HuH-7.5 (cell line): ENCODE data around the gene DYNLT1.
"Not testable (repeated sequence)": the region's sequence is repeated elsewhere in the genome, so short reads cannot be mapped to it uniquely, and the experiment has no call there.

Experiments
- DNase-seq: peaks from one replicate; pipeline ENCODE4 v3.0.0; 2011; ENCODE audit warnings: low spot score

DYNLT1 gene

DNA sequence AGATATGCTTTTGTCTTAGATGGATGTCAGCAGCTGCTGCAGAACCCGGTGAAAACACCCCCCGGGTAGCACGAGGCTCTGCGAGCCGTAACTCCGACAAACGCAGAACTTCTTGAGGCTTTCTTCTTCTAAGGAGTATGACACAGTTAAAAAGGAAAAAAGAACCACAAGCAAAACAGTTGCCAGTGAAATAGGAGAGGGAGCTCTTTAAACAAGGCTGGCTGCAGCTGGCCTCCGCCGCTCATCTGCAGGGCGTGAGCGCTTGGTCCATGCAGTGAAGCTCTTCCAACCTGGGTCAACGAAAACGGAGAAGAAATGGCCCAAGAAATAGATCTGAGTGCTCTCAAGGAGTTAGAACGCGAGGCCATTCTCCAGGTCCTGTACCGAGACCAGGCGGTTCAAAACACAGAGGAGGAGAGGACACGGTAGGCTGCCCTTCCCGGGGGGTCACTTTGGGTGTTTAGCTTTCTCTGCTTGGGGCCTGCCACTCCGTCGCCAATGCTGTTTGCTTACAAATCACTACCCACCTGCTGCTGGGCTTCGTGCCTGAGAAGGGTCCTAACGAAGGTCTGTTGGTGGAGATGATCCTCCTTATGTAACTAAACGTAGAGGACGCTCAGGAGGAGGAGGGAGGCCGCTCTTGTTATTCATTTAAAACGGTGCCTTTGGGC, 18.5 kb upstream of the DYNLT1 start:
- no peak for DNase-seq

DNA sequence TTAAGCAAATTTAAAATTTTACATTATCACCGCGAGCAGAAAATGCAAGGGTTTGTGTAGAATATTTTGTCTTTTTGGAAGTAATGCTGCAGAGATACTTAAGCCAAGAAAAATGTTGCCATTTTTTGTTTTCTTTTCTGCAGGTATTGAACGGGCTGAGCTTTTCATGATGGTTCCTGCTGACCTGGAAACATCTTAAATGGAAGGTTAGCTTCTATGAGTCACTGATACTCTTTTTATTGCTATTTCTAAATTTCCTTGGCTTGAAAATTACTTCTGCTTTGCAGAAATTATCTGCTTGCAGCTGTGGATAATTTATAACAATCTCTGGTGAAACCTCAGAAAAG, 18.0 kb upstream of the DYNLT1 start:
- no peak for DNase-seq

DNA sequence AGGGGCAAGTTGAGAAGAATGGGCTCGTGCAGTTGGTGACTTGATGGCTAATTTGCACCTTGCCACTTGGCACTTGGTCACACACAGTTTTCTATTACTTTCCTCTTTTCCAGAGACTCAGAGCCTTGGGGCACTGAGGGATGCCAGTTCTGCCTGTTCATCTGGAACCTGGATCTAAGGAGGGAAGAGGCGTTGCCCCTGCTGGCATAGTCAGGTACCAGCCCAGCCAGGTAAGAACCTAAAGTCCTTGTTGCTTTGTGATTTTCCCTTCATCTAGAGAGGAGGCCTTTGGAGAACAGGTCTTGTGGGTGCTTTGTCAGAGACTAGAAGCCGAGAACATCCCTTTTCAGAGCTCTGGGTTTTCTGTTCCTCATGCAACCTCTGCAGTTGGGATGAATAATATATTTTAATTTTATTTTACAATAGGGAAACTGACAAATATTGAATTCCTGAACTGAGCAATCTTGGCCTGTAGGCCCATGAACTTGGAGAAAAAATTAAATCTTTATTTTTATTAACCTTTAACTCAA, 16.7 kb upstream of the DYNLT1 start:
- no peak for DNase-seq

DNA sequence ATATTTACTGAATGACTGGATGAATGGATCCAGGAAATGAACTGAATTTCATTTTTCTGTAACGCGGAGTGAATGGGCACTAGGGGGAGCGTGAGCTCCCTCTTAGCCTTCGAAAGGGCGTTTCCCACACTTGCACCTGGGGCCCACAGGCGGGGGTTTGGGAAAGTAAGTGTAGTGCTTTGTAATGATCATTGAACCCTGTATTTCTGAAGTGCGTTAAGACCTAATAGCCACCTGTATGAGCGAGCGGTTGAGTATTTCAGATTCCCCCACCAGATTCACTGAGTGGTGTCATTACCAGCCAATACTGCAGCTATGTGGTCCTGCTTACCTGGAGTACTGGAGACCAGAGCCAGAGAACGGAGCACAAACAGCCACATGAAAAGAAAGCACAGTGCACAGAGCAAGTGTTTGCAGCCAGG, 15.8 kb upstream of the DYNLT1 start:
- peak; percentile 54 for DNase-seq

DNA sequence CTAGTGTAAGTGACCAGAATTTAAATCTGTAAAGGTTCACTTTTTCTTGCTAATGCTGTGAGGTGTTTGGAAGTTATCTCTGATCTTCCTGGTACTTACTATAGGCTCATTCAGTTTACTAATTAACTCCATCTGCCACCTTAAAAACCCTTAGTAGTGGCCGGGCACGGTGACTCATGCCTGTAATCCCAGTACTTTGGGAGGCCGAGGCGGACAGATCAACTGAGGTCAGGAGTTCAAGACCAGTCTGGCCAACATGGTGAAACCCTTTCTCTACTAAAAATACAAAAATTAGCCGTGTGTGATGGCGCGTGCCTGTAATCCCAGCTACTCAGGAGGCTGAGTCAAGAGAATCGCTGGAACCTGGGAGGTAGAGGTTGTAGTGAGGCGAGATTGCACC, 12.4 kb upstream of the DYNLT1 start:
- not testable (repeated sequence) for DNase-seq

DNA sequence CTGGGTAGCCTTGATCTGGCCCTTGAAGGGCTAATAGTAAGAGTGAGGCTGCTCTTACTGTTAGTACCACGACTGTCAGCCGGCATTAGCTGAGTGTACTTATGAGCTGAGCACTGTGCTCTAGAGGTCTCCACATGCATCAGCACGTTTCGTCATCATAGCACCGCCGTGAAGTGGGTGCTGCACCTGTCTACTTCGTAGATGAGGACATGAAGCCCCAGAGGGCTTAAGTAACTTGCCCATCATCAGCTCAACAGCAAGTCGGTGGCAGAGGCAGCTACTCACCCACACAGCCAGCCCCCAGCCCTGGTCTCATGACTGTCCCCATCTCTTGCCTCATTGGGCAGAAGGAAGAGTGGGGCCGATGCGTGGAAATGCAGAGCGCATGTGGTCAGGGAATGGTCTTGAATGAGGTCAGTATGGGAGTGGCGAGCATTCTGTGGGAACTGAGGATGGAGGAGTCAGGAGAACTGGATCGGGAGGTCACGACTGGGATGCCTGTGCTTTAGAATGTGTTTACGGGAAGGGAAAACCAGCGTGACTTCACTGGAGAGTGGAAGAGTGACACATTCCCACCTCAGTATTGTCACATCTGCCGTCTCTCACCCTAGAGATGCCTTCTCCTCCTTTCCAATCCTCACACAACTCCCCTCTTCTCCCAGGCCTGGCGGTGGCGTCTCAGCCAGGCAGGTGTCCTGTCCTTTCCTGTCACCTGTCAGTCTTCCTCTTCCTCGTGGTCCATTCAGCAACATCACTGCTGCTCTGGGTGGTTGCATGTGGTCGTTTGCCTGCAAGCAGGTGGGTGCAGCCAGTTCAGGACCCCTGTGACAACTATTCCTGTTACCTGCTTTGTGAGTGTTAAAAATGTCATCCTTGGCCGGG, 11.3 kb upstream of the DYNLT1 start:
- no peak for DNase-seq

DNA sequence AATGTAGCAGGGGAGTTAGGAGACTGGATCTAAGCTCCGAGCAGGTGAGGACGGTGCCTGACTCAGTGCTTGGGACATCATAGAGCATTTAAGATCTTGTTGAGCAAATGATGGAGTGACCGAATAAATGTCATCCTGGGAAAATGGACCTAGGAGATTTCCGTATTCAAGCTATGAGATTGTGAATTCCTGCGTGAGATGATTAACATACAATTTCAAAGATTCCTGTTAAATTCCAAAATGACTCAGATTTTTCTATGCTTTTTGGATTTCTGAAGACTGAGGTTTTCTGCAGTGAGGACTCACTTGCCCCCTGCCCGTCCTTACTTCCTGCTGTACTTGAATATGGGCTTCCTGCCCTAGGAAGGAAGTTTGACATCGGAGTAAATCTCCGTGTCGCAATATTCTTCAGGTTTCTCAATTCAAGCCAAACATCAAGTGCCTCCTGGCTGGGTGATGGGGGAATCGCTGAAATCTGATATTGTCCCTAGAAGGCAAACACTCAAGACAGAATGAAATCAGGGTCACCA, 10.5 kb upstream of the DYNLT1 start:
- no peak for DNase-seq

DNA sequence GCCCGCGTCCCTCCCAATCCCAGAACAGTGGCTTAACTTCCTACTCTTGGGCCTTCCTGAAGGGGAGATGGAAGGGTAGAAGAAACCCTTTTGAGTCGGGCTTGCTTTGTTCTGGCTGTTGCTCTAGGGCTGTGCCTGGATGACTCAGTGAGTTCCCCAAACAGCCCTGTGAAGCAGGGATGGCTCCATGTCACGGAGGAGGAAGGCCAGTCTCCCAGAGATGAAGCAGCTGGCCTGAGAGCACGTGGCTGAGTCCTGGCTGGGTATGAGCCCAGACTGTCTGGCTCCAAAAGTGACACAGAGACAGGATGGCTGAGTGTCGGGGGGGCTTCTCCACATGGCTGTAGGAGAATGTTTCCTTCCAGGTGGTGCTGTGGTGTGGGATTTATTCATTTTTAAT, 10.0 kb upstream of the DYNLT1 start:
- DNase-seq = no peak

DNA sequence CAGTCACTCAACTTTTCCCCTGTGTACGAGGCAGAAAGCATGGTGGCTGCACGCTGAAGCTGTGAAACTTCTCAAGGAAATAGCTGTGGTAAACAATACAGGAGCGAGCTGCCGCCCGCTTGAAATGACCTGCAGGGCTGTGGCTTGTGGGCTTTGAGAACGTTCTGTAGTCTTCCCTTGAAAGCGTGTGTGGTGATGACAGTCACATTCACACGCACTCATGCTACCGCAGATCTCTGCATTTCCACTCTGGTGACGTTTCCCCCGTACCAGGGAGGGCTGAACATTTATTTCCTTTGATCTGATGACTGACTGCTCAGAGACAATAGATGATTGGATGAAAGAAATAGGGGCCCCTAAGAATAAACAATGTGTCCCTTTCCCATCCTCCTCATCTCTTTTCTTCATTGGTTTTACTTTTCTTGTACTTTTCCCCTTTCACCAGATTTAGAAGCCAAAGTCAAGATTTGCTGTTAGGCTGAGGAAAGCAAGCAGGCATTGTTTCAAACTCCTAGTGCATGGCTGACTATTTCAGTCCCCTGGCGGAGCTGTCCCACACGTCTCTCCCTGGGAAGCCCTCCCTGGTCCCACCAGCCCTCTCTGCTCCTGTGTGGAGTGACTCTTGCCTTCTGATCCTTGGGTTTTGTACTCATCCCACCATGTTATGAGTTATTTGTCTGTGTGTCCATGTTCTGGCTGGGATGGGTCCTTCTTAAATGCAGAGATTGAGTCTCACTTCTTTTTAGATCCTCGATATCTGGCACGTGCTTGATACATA, 9.2 kb upstream of the DYNLT1 start:
- DNase-seq = no peak

DNA sequence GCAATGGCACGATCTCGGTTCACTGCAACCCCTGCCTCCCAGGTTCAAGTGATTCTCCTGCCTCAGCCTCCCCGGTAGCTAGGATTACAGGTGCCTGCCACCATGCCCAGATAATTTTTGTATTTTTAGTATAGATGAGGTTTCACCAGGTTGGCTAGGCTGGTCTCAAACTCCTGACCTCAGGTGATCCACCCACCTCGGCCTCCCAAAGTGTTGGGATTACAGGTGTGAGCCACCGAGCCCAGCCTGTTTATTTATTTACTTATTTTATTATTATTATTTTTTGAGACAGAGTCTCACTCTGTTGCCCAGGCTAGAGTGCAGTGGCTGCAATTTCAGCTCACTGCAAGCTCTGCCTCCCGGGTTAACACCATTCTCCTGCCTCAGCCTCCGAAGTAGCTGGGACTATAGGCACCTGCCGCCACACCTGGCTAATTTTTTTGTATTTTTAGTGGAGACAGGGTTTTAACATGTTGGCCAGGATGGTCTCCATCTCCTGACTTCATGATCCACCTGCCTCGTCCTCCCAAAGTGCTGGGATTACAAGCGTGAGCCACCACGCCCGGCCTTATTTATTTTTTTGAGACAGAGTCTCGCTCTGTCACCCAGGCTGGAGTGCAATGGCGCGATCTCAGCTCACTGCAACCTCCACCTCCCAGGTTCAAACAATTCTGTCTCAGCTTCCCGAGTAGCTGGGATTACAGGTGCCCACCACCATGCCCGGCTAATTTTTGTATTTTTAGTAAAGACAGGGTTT, 7.6 kb upstream of the DYNLT1 start:
- DNase-seq = not testable (repeated sequence)

DNA sequence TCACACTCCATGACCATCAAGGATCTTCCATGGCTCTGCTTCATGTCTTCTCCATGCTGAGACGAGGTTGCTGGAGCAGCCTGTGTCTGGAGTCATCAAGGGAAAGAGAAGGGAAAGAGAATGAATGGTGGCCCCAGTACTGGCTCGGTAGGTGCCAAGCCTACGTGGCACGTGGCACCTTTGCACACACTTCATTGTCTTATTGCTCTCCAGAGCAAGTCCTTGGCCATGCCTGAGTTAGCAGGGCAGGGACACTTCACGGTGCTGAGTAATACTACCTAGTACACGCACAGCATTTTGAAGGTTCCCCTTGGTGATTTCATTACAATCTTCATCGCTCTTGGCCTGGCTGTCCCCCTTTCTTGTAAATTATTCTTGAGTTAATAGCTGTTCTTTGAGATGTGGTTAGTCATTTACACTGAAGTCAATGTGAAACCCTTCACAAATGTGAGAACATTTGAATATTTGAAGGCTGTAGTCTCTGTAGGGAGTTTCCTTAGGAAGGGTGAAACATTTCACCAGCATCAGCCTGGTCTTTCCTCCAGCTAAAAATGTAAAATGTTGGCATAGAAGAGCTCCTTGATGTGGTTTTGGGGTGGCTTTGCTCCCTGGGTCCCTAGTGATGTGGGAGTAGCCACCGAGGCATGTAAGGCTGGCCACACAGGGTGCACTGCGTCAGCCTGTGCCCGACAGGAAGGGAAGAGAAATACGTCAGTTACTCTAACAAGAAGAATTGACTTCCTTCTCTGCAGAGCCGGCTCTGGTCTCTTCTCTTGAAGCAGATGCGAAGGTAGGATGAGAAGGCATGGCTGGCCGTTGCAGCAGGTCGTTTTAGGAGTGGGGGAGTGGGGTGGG, 5.0 kb upstream of the DYNLT1 start, which contains the start of gene SYTL3:
TSS of gene SYTL3 (plus strand) at position 766 of the 855 bp plus-strand sequence. CDS start 13,215 bp downstream, outside the sequence.
- DNase-seq = no peak

DNA sequence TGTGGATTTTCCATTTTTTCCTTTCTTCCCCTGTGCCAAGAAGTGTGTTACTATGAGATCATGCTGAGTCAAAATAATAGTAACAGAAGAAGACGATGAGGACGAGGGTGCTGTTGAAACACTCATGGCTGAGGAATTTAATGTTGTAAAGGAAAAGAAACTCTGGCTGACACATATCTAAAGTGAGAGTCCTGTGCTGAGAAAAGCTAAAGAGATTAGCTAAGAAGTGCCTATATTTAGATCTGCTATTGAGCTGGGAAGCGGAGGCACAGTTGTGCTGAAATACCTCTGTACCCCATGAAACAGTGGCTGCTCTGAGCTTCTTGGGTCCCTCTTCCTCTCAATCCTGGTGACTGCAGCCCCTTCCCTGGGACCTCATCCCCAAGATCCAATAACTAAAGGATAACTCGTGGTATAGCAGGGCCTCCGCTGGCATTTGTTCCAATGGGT, 4.2 kb upstream of the DYNLT1 start:
- DNase-seq = no peak

DNA sequence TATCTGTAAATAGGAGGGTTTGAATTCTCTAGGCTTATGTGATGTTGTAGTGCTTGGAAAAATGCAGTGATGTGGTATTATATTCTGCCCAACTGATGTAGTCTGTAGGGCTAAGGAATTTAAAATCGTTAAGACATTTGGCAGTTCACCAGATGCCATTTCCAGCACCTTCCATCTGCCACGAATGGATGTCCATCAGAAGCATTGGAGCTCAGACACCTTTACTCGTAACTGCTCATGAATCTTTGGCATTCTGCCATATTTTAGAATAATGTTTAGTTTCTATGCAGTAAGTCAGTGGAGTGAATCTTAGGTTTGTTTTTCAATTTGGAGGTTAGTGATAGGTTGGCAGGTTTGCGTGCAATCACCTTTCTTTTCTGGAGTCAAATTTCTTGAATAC, 3.0 kb upstream of the DYNLT1 start:
- DNase-seq = no peak

DNA sequence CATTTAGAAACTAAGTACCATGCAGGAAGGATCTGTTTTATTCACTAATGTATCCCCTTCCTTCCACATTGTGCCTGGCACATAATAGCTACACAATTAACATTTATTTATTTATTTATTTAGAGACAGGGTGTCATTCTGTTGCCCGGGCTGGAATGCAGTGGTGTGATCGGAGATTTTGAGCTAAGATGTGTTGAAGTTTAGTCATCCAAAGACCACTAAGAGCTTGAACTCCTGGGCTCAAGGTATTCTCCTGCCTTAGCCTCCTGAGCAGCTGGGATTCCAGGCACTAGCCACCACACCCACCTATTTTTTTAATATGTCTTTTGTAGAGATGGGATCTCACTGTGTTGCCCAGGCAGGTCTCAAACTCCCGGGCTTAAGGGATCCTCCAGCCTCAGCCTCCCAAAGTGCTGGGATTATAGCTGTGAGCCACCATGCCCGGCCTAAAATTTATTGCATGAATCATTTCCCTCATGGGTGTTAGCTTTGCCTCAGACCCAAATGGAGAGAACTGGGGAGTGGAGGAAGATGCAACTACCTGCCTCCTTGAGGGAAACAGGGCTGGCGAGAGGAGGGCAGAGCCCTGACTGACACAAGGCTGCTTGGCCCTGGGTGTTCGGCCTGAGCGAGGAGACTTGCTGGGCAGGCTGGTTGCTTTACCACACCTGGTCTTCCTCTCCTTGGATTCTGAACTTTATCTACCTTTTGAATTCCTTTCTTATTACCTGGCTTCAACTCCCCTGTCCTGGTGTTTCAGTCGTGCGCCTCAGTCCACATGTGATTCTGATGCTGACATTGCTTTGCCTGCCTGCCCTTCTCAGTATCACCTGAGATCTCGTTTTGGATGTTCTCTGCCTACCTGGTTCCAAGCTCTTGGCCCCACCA, 1.7 kb upstream of the DYNLT1 start:
- DNase-seq = no peak

DNA sequence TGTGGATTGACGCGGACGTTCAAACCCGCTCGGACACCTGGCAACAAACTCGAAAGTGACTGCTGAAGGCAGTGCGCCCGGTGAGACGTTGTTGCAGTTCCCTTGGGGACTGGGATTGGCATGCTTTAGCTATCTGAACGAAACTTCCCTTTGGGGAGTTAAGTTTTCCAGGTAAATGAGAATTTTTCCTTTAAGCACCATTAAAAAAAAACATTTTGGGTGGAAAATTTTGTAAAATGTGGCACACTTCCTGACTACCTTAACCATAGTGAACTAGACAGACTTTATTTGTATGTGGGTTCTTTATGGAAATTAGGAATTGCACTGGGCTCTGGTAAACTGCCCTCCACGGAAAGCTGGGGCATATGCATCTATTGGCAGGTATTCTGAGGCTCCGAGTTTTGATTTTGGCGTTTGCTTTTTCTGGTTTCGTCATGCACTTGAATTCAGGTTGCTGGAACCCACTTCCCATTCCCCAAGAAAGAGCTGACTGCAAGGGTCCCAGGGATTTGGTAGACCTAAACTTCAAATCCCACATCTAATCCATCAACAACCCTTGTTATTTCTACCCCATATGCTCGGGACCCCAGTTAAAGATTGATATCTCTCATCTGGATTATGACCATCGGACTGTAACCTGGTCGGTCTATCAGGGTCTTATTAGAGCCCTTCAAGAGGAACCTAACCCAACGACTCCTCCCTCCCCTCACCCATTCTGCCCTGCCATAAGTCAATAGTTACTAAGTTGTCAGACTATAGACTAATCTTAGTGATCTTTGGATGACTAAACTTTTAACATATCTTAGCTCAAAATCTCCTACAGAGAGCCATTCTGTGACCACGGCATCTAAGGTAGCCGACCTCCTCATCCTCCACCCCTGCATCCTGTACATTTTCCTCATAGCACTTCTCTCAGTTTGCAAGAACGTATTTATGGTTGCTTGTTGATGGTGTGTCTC, 800 bp upstream of the DYNLT1 start:
- no peak for DNase-seq

DNA sequence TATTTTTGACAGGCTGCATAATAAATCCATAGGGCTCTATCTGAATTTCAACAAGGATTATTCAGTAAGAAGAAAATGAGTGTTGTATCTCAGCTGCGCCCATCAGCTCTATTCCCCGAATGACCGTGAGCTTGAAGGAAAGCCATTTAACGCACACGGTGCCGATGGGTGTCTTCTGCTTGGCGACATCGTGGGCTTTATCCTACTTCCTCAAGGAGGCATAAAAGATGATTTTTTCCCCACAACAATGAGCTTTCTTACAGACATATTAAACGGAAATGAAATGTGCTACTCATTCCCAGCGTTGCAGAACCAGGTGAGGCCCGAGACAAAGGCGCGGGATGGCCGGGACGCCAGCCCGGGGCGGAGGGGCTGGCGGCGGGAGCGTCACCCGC, 710 bp downstream of the DYNLT1 start:
- no peak for DNase-seq

DNA sequence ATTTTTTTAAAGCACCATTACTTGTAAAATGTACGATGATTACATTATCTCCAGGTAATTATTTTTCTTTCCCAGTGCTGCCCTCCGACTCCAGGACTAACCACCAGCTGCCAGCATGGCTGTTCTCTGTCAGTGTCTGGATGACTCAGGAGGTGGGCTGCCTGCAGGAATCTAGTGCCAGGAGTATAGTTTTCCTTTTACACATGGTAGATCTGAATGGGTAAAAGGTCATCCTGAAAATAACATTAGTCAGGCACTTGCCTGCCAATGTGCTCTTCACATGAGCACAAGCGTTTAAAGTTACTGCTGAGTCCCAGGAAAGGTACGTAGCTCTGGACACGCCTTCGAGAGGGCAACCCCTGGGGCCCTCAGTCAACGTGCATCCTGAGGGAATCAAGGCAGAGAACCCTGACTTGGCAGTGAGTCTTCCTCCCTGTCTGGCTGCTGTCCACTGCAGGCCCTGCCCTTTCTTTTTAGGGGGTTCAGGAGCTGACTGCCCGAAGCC, 2.4 kb downstream of the DYNLT1 start:
- no peak for DNase-seq

DNA sequence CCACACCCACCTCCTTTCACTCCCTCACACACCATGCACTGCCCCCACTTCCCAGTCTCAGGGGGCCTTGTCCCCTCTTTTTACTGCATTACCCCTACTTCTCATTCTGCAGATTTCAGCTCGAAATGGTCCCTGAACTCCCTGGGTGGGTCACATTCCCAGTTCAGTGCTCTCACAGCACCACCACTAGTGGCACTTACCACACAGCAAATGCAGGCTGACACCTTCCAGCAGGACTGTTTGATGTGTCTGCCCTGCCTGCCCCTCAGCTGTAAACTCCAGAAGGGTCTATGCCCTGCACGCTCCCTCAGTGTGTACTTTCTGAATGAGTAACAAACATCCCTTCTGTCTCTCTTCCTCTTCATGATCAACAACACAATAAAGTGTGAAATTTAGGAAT, 4.0 kb downstream of the DYNLT1 start:
- DNase-seq = no peak
